HEK293T (cell line): ENCODE data around the gene OSTF1.

Source experiments
- CTCF ChIA-PET: fragments of 350-600 bp; formaldehyde crosslinking; extraction: SDS; loops from one replicate; lab custom pipeline; 2021; ENCODE audit warnings: antibody characterized with exemption, inconsistent platforms; lab: Yijun Ruan, JAX
- POLR2A ChIA-PET: fragments of 350-600 bp; formaldehyde crosslinking; extraction: SDS; loops from one replicate; lab custom pipeline; 2020; ENCODE audit warnings: antibody characterized with exemption, inconsistent platforms; lab: Yijun Ruan, JAX
- DNase-seq: peaks from one replicate; pipeline ENCODE4 v3.0.0; 2012; ENCODE audit warnings: mixed read lengths; ENCODE audit errors: extremely low spot score
- ARNT ChIP-seq: fragments of 450-650 bp; IDR thresholded peaks from 2 replicates; pipeline ENCODE4 v1.6.1; 2017; ENCODE audit warnings: mild to moderate bottlenecking
- BHLHE40 ChIP-seq: fragments of 450-650 bp; IDR thresholded peaks from 2 replicates; pipeline ENCODE4 v1.6.1; 2016; ENCODE audit warnings: mild to moderate bottlenecking, moderate library complexity, borderline replicate concordance
- CTBP1 ChIP-seq: fragments of 450-650 bp; IDR thresholded peaks from 2 replicates; pipeline ENCODE4 v1.6.1; 2016; ENCODE audit warnings: borderline replicate concordance
- ELF4 ChIP-seq: fragments of 450-650 bp; IDR thresholded peaks from 2 replicates; pipeline ENCODE4 v1.6.1; 2017; ENCODE audit warnings: antibody characterized with exemption
- FOXA1 ChIP-seq: fragments of 450-650 bp; IDR thresholded peaks from 2 replicates; pipeline ENCODE4 v1.6.1; 2016; ENCODE audit warnings: mild to moderate bottlenecking
- FOXK2 ChIP-seq: fragments of 450-650 bp; IDR thresholded peaks from 2 replicates; pipeline ENCODE4 v1.6.1; 2016; ENCODE audit warnings: mild to moderate bottlenecking
- FOXM1 ChIP-seq: fragments of 450-650 bp; IDR thresholded peaks from 2 replicates; pipeline ENCODE4 v1.6.1; 2017; ENCODE audit warnings: mild to moderate bottlenecking, borderline replicate concordance
- HDGF ChIP-seq: fragments of 450-650 bp; IDR thresholded peaks from 2 replicates; pipeline ENCODE4 v1.6.1; 2017; ENCODE audit warnings: antibody characterized with exemption, borderline replicate concordance
- L3MBTL2 ChIP-seq: fragments of 450-650 bp; conservative IDR thresholded peaks from 2 replicates; pipeline ENCODE4 v1.6.1; 2016; ENCODE audit warnings: mild to moderate bottlenecking
- LEF1 ChIP-seq: fragments of 450-650 bp; IDR thresholded peaks from 2 replicates; pipeline ENCODE4 v1.6.1; 2017; ENCODE audit warnings: mild to moderate bottlenecking, borderline replicate concordance
- NFRKB ChIP-seq: fragments of 450-650 bp; IDR thresholded peaks from 2 replicates; pipeline ENCODE4 v1.6.1; 2016; ENCODE audit warnings: mild to moderate bottlenecking, moderate library complexity
- PKNOX1 ChIP-seq: fragments of 450-650 bp; IDR thresholded peaks from 2 replicates; pipeline ENCODE4 v1.6.1; 2016
- SP1 ChIP-seq: fragments of 450-650 bp; IDR thresholded peaks from 2 replicates; pipeline ENCODE4 v1.6.1; 2017
- SUZ12 ChIP-seq: fragments of 450-650 bp; IDR thresholded peaks from 2 replicates; pipeline ENCODE4 v1.6.1; 2016; ENCODE audit warnings: mild to moderate bottlenecking
- TARDBP ChIP-seq: fragments of 450-650 bp; IDR thresholded peaks from 2 replicates; pipeline ENCODE4 v1.6.1; 2016
- ZNF384 ChIP-seq: fragments of 450-650 bp; IDR thresholded peaks from 2 replicates; pipeline ENCODE4 v1.6.1; 2016

OSTF1 gene

GRCh38 chr9:75176037-75176436 lies 87.7 kb downstream of the OSTF1 start:
- TF ChIP-seq BHLHE40: no peak
- TF ChIP-seq HDGF: no peak
- no peak for TF ChIP-seq NFRKB
- no peak for TF ChIP-seq SUZ12
- no peak for TF ChIP-seq ZNF384
- TF ChIP-seq CTBP1: no peak
- TF ChIP-seq ARNT: no peak
- TF ChIP-seq L3MBTL2: no peak
- no peak for TF ChIP-seq FOXA1
- no peak for TF ChIP-seq PKNOX1
- no peak for TF ChIP-seq LEF1
- TF ChIP-seq ELF4: no peak
- no peak for TF ChIP-seq FOXK2
- no peak for TF ChIP-seq FOXM1
- no peak for TF ChIP-seq SP1
- no peak for TF ChIP-seq TARDBP
- ChIA-PET POLR2A (no interaction called here), CTCF (no interaction called here)
- no peak for DNase-seq

- no peak for DNase-seq
- ChIA-PET CTCF (no interaction called here), POLR2A (no interaction called here)
- TF ChIP-seq ZNF384: no peak
- no peak for TF ChIP-seq FOXA1
- no peak for TF ChIP-seq BHLHE40
- TF ChIP-seq TARDBP: no peak
- TF ChIP-seq ARNT: no peak
- no peak for TF ChIP-seq CTBP1
- no peak for TF ChIP-seq SUZ12
- no peak for TF ChIP-seq NFRKB
- TF ChIP-seq L3MBTL2: no peak
- TF ChIP-seq PKNOX1: no peak
- TF ChIP-seq HDGF: no peak
- TF ChIP-seq FOXM1: no peak
- no peak for TF ChIP-seq ELF4
- no peak for TF ChIP-seq LEF1
These were observed 93.4 kb downstream of the OSTF1 start for GRCh38 chr9:75181750-75182149.

GRCh38 chr9:75183306-75183705 lies 95.0 kb downstream of the OSTF1 start:
- TF ChIP-seq FOXM1 (no peak), HDGF (no peak), SP1 (no peak), ELF4 (no peak), NFRKB (no peak), PKNOX1 (no peak), FOXA1 (no peak), CTBP1 (no peak), L3MBTL2 (no peak), ZNF384 (no peak), BHLHE40 (no peak), SUZ12 (no peak), FOXK2 (no peak), ARNT (no peak), TARDBP (no peak), LEF1 (no peak)
- DNase-seq: no peak
- ChIA-PET CTCF (no interaction called here), POLR2A (no interaction called here)

GRCh38 chr9:75184471-75184870 lies 96.2 kb downstream of the OSTF1 start:
- DNase-seq: no peak
- ChIA-PET CTCF (interaction anchor here (0.8 to 2.0 kb wide), 2 partner anchors 11 to 668 kb away, joined by 3 to 5 read pairs; no protein-coding TSS in a partner anchor), POLR2A (no interaction called here)
- TF ChIP-seq ARNT (no peak), FOXA1 (no peak), NFRKB (no peak), BHLHE40 (no peak), FOXM1 (no peak), PKNOX1 (no peak), ELF4 (no peak), SP1 (no peak), TARDBP (no peak), ZNF384 (no peak), FOXK2 (no peak)

- DNase-seq: peak; percentile 61
- no peak for TF ChIP-seq SUZ12
- TF ChIP-seq PKNOX1: 0 out of 2 replicates have a peak, but pooled peaks have one; percentile 13
- CTCF ChIA-PET: interaction anchor here (0.6 to 2.0 kb wide), 3 partner anchors 10 to 149 kb away, joined by 3 to 5 read pairs (median 3); no protein-coding TSS in a partner anchor
- POLR2A ChIA-PET: no interaction called here
These were observed 97.4 kb downstream of the OSTF1 start for GRCh38 chr9:75185585-75186170.
